SK-N-SH (cell line): ENCODE measurements around the gene HIF3A. TPM values are rescaled to one million over a fixed set of nuclear protein-coding genes. Genes with fewer than 3 reads are reported as not detected.

Experiments used
- CTCF ChIA-PET: fragments of 300-600, 350-600 bp; formaldehyde crosslinking; extraction: SDS; loops from one replicate; lab custom pipeline; 2021; lab: Yijun Ruan, JAX
- POLR2A ChIA-PET: fragments of 350-600 bp; sonication (Branson Sonifier 250); formaldehyde crosslinking; extraction: SDS; loops from one replicate; lab custom pipeline; 2020; ENCODE audit warnings: antibody characterized with exemption, inconsistent platforms; lab: Yijun Ruan, JAX
- DNase-seq: peaks from one replicate; pipeline ENCODE4 v3.0.0; 2012
- H2AFZ ChIP-seq: fragments of 200-600 bp; sonication (generic); 2 replicates; pipeline ENCODE4 v1.8.1; 2016; ENCODE audit warnings: antibody characterized with exemption, mild to moderate bottlenecking, low read depth
- H3F3A ChIP-seq: fragments of 200-600 bp; sonication (generic); replicated peaks from 2 replicates; pipeline ENCODE3; 2016; ENCODE audit warnings: antibody characterized with exemption, mild to moderate bottlenecking; ENCODE audit not compliant: insufficient read depth
- H3K27ac ChIP-seq, 2 experiments: fragments of 200-500 bp in 1 of 2; fragments of 200-600 bp in 1 of 2; sonication (Bioruptor generic) in 1 of 2; sonication (generic), shearing (Covaris generic) in 1 of 2; 2 replicates each; pipeline versions ENCODE4 v1.5.1 to v1.6.1; 2014 to 2016; ENCODE audit warnings: low read depth in 2 of 2, inconsistent platforms in 1 of 2, low read length in 1 of 2, mild to moderate bottlenecking in 1 of 2, mixed read lengths in 1 of 2
- H3K27me3 ChIP-seq: fragments of 200-600 bp; sonication (generic), shearing (Covaris generic); 2 replicates; pipeline ENCODE4 v1.6.1; 2016; ENCODE audit warnings: mixed run types; ENCODE audit not compliant: insufficient read depth
- H3K36me3 ChIP-seq, 2 experiments: fragments of 200-500 bp in 1 of 2; fragments of 200-600 bp in 1 of 2; sonication (Bioruptor generic) in 1 of 2; sonication (generic) in 1 of 2; replicated peaks in 1 of 2; 2 replicates each; pipeline versions ENCODE3 to v1.5.1; 2014 to 2016; ENCODE audit warnings: low read length in 1 of 2, mild to moderate bottlenecking in 1 of 2; ENCODE audit not compliant: insufficient read depth in 2 of 2, control insufficient read depth in 1 of 2
- H3K4me1 ChIP-seq, 2 experiments: fragments of 200-500 bp in 1 of 2; fragments of 200-600 bp in 1 of 2; sonication (Bioruptor generic) in 1 of 2; sonication (generic), shearing (Covaris generic) in 1 of 2; 2 replicates each; pipeline versions ENCODE4 v1.5.1 to v1.6.1; 2014 to 2016; ENCODE audit warnings: low read depth in 1 of 2, low read length in 1 of 2, mixed run types in 1 of 2; ENCODE audit not compliant: insufficient read depth in 2 of 2, control insufficient read depth in 1 of 2
- H3K4me2 ChIP-seq: fragments of 200-600 bp; sonication (generic), shearing (Covaris generic); 2 replicates; pipeline ENCODE4 v1.6.1; 2017; ENCODE audit warnings: mixed run types
- H3K4me3 ChIP-seq, 2 experiments: fragments of 200-500 bp in 1 of 2; fragments of 200-600 bp in 1 of 2; sonication (Bioruptor generic) in 1 of 2; sonication (generic), shearing (Covaris generic) in 1 of 2; 2 replicates each; pipeline versions ENCODE4 v1.5.1 to v1.8.1; 2014 to 2016; ENCODE audit warnings: low read depth in 2 of 2, inconsistent platforms in 1 of 2, low read length in 1 of 2, mild to moderate bottlenecking in 1 of 2, mixed read lengths in 1 of 2, moderate library complexity in 1 of 2
- H3K79me2 ChIP-seq: fragments of 200-600 bp; sonication (generic); 2 replicates; pipeline ENCODE4 v1.8.1; 2017; ENCODE audit warnings: mild to moderate bottlenecking; ENCODE audit not compliant: insufficient read depth
- H3K9ac ChIP-seq: fragments of 200-600 bp; sonication (generic); 2 replicates; pipeline ENCODE4 v1.6.1; 2017; ENCODE audit warnings: mixed run types
- H3K9me2 ChIP-seq: fragments of 200-600 bp; sonication (generic); 2 replicates; pipeline ENCODE4 v1.6.1; 2017; ENCODE audit warnings: mixed run types
- H3K9me3 ChIP-seq: fragments of 200-600 bp; sonication (generic); 2 replicates; pipeline ENCODE4 v1.6.1; 2017; ENCODE audit warnings: mixed run types, mild to moderate bottlenecking, moderate library complexity
- H4K20me1 ChIP-seq: fragments of 200-600 bp; sonication (generic); 2 replicates; pipeline ENCODE4 v1.6.1; 2017; ENCODE audit warnings: mild to moderate bottlenecking, mixed run types; ENCODE audit not compliant: insufficient read depth
- ELF1 ChIP-seq: IDR thresholded peaks from 2 replicates; pipeline ENCODE4 v1.4.0; 2012
- EP300 ChIP-seq, 2 experiments: IDR thresholded peaks; 2 replicates each; pipeline versions ENCODE4 v1.4.0 to v1.6.1; 2012; ENCODE audit warnings: borderline replicate concordance in 1 of 2, low read depth in 1 of 2, low read length in 1 of 2
- EZH2phosphoT487 ChIP-seq: fragments of 200-600 bp; sonication (generic); IDR thresholded peaks from 2 replicates; pipeline ENCODE4 v1.6.1; 2017; ENCODE audit warnings: low read depth, mixed run types, mild to moderate bottlenecking, antibody characterized with exemption, moderate library complexity, borderline replicate concordance
- IRF3 ChIP-seq: fragments of 150-350 bp; IDR thresholded peaks from 2 replicates; pipeline ENCODE4 v1.6.1; 2016; ENCODE audit warnings: mild to moderate bottlenecking, low read depth, low read length
- JUND ChIP-seq: IDR thresholded peaks from 2 replicates; pipeline ENCODE4 v1.4.0; 2012
- MAX ChIP-seq: IDR thresholded peaks from 2 replicates; pipeline ENCODE4 v1.4.0; 2012; ENCODE audit warnings: low read depth
- NFIC ChIP-seq: IDR thresholded peaks from 2 replicates; pipeline ENCODE4 v1.4.0; 2012; ENCODE audit warnings: borderline replicate concordance
- NRF1 ChIP-seq: IDR thresholded peaks from 2 replicates; pipeline ENCODE4 v1.6.1; 2012; ENCODE audit warnings: low read depth, mild to moderate bottlenecking, low read length
- RCOR1 ChIP-seq: fragments of 150-350 bp; IDR thresholded peaks from 2 replicates; pipeline ENCODE4 v1.6.1; 2017; ENCODE audit warnings: antibody characterized with exemption, low read length
- SIN3A ChIP-seq: IDR thresholded peaks from 2 replicates; pipeline ENCODE4 v1.6.1; 2012; ENCODE audit warnings: low read depth, mild to moderate bottlenecking, low read length, moderate library complexity, borderline replicate concordance
- TAF1 ChIP-seq: IDR thresholded peaks from 2 replicates; pipeline ENCODE4 v1.6.1; 2012; ENCODE audit warnings: low read depth, mild to moderate bottlenecking, low read length, moderate library complexity, borderline replicate concordance
- TCF12 ChIP-seq: IDR thresholded peaks from 2 replicates; pipeline ENCODE4 v1.4.0; 2012
- TEAD4 ChIP-seq: IDR thresholded peaks from 2 replicates; pipeline ENCODE4 v1.4.0; 2012; ENCODE audit warnings: mild to moderate bottlenecking, borderline replicate concordance; ENCODE audit not compliant: insufficient read depth
- ZBTB33 ChIP-seq: IDR thresholded peaks from 2 replicates; pipeline ENCODE4 v1.4.0; 2012; ENCODE audit warnings: low read depth, borderline replicate concordance
- WGBS: methylation state at CpG from one replicate; pipeline ENCODE4 v1.1.6; 2017; ENCODE audit warnings: low lambda C conversion rate; 5-methylcytosine and 5-hydroxymethylcytosine counted together
- polyA plus RNA-seq, 3 experiments: library from polyadenylated mRNA; depleted of rRNA; stranded (reverse); fragments of >200 nt; gene quantifications; 2 replicates each; pipeline ENCODE4 v1.2.3, GENCODE V29; 2012

Gene HIF3A
- polyA plus RNA-seq, 1 of the 3 experiments (the other 2 are of a cell fraction): 0.92 TPM

- Histone ChIP-seq H3K4me1 (peaks cover 21 to 34% of the 10 kb centered on the region in 2 experiments), H3K4me2 (peak overlapping the region; percentile 20), H3K4me3 (no peak overlapping the region), H3K36me3 (peaks cover 0 to 22% of the 10 kb centered on the region in 2 experiments), H4K20me1 (peaks cover 30% of the 10 kb centered on the region), H3K9me2 (no peaks in the 10 kb centered on the region), H3K79me2 (peaks cover 64% of the 10 kb centered on the region), H3K9ac (no peak overlapping the region), H2AFZ (no peak overlapping the region), H3F3A (no peaks in the 10 kb centered on the region), H3K27ac (peak overlapping the region; percentile 27 to 53; a peak in 1 of 4 replicates), H3K27me3 (no peaks in the 10 kb centered on the region), H3K9me3 (no peaks in the 10 kb centered on the region)
- no peak for DNase-seq
- WGBS: 70% methylated on average over 8 of the region's 8 CpGs
- TF ChIP-seq IRF3: no peak
- TF ChIP-seq EP300 (IDR thresholded peaks at IDR 0.05; ENCODE audit: borderline replicate concordance in 1 of 2, low read depth in 1 of 2, low read length in 1 of 2): no peak
- no peak for TF ChIP-seq RCOR1
- TF ChIP-seq ZBTB33: no peak
- TF ChIP-seq MAX: no peak
- TF ChIP-seq ELF1: no peak
- TF ChIP-seq TAF1: no peak
- TF ChIP-seq SIN3A: no peak
- TF ChIP-seq NRF1: no peak
- no peak for TF ChIP-seq EZH2phosphoT487
- no peak for TF ChIP-seq JUND
- TF ChIP-seq TEAD4: no peak
- ChIA-PET CTCF (interaction anchor here (1.0 to 1.2 kb wide), 4 partner anchors 45 to 137 kb away, joined by 3 to 7 read pairs (median 4); no protein-coding TSS in a partner anchor), POLR2A (no interaction called here)
These were observed 53.9 kb downstream of the HIF3A start for GRCh38 chr19:46350758-46351159.

- DNase-seq: no peak
- H3K9me2 ChIP-seq: no peaks in the 10 kb centered on the region
- CTCF ChIA-PET: interaction anchor here (1.0 kb wide), 2 partner anchors 44 to 70 kb away, joined by 4 to 7 read pairs; no protein-coding TSS in a partner anchor
- no peaks in the 10 kb centered on the region for H3K27me3 ChIP-seq
- H3K27ac ChIP-seq: peak overlapping the region; percentile 27 to 53; a peak in 2 of 4 replicates
- H3K9ac ChIP-seq: no peak overlapping the region
- peaks cover 35% of the 10 kb centered on the region for H4K20me1 ChIP-seq
- peaks cover under 1% of the 10 kb centered on the region for H3F3A ChIP-seq
- H3K4me1 ChIP-seq: peaks cover 21 to 34% of the 10 kb centered on the region in 2 experiments
- no peak overlapping the region for H3K4me3 ChIP-seq
- 65% methylated on average over 16 of the region's 18 CpGs for WGBS
- peak overlapping the region; percentile 20 for H3K4me2 ChIP-seq
- TF ChIP-seq NFIC: peak; percentile 39
- TF ChIP-seq TCF12: no peak
- no peak overlapping the region for H2AFZ ChIP-seq
- H3K9me3 ChIP-seq: no peaks in the 10 kb centered on the region
- peaks cover 3 to 29% of the 10 kb centered on the region in 2 experiments for H3K36me3 ChIP-seq
- peaks cover 70% of the 10 kb centered on the region for H3K79me2 ChIP-seq
- POLR2A ChIA-PET: interaction anchor here (0.6 kb wide), 1 partner anchor 582 kb away, joined by 4 read pairs; the partner anchor contains the start of gene SIX5
These were observed 54.6 kb downstream of the HIF3A start for GRCh38 chr19:46351241-46352041.
